Dendritic cell treated with granulocyte-macrophage colony-stimulating factor and Interleukin-4, amounts not matched to agents 40 ng/mL and 50 ng/mL, for 4 days (primary cell): Measurements from ENCODE around the gene BICC1.
A peak's percentile ranks its signal among the peaks of the same experiment; 100 is the strongest.
"Not testable (repeated sequence)": the region's sequence is repeated elsewhere in the genome, so short reads cannot be mapped to it uniquely, and the experiment has no call there.

Experiments used
- H3K27ac Mint-ChIP-seq: one replicate; pipeline ENCODE4 v1.8.0; 2022; ENCODE audit warnings: mild to moderate bottlenecking, mixed read lengths
- H3K27me3 Mint-ChIP-seq: one replicate; pipeline ENCODE4 v1.8.0; 2022; ENCODE audit warnings: mild to moderate bottlenecking, mixed read lengths
- H3K36me3 Mint-ChIP-seq: one replicate; pipeline ENCODE4 v1.8.0; 2022; ENCODE audit warnings: low read depth, mixed read lengths
- H3K4me1 Mint-ChIP-seq: one replicate; pipeline ENCODE4 v1.8.0; 2022; ENCODE audit warnings: low read depth, mixed read lengths
- H3K4me3 Mint-ChIP-seq: one replicate; pipeline ENCODE4 v1.8.0; 2022; ENCODE audit warnings: mild to moderate bottlenecking, moderate library complexity, mixed read lengths
- H3K9me3 Mint-ChIP-seq: one replicate; pipeline ENCODE4 v1.8.0; 2022; ENCODE audit warnings: mixed read lengths
- intact Hi-C: fragments of 100-400 bp; cut with micrococcal nuclease; formaldehyde crosslinking; loops from one replicate; pipeline ENCODE4 v1.15.0; 2022

BICC1 gene

DNA sequence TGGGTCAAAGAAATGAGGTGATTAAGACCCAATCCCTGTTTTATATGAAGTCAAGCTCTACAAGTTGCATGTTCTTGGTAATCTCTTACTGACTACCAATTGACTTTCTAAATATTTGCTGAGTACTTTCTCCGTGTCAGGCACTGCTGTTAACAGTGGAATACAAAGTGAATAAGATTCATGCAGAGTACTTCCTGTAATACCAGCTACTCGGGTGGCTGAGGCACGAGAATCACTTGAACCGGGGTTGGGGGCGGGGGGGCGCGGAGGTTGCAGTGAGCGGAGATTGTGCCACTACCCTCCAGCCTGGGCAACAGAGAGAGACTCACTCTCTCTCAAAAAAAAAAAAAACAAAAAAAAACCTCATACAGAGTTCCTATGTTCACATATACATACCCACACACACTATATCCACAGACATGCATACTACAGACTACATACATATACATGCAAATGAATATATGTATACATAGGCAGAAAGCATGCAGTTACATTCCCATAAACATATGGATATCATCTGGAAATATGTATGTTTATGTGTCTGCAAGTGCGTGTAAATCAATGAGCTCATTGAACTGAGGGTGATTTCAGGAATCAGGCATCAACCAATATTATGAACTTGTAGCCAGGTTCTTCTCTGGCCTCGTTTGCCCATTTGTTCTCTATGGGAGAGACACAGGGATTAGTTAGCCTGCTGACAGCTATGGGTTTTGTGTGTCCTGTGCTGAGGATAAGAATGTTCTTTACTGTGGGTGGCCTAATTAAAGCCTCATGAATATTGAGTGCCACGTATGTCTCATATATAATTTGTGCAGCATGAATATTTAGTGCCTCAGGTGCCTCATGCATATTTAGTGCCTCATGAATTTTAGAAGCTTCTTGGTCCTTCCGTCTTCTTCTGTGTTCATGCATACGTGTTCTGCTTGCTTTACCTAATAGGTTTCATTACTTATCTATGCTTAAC lies 73.9 kb downstream of the BICC1 start:
- H3K36me3 Mint-ChIP-seq: no peaks in the 10 kb centered on the region
- H3K9me3 Mint-ChIP-seq: peaks cover 21% of the 10 kb centered on the region
- no peak overlapping the region for H3K4me3 Mint-ChIP-seq
- no peak overlapping the region for H3K27ac Mint-ChIP-seq
- intact Hi-C loops: loop anchor here (10.0 kb wide), 1 partner anchor 52 kb away; no protein-coding TSS in a partner anchor
- H3K27me3 Mint-ChIP-seq: no peaks in the 10 kb centered on the region
- H3K4me1 Mint-ChIP-seq: peaks cover 46% of the 10 kb centered on the region

DNA sequence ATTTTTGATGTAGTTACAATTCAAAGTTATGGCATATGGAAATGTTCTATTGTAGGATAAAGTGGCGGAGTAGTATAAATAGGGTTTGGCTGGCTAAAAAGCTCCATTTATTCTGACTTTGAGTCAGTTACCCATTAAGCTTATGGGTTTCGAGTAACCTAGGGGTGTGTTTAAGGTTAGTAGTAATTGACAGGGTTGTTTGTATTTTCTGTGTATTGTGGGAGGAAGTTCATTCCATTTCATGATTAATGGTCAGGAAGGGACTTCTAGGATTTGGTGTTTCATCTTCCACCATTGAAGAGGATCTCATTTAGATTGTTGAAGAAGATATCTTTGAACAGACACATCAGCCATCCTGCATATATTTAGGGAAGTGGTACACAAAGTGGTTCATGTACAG lies 75.0 kb downstream of the BICC1 start:
- peaks cover 18% of the 10 kb centered on the region for H3K9me3 Mint-ChIP-seq

DNA sequence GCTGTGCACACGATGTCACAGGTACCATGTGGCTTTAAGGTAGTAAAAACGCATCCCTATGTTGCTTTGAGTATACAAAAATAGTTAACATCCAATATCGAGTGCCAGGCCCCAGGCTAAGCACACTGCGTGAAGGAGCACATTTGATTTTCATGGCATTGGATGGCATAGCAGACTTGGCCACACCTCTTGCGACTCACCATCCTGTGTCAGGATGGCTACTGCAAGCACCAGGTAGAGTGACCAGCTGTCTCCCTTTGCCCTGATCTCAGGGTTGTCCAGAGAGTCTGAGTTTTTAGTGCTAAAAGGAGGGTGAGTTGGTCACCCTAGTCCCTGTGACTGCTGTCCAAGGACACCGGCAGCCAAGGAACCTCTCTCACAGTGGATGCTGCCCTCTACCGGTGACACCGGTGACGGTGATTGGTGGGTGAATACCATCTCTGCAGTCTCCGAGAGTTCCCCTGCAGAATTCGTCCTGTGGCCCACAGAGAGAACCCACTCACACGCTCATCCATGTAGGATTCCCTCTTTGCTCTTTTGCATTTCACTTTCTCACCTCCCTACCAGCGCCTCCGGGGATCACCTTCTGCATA lies 76.1 kb downstream of the BICC1 start:
- H3K4me1 Mint-ChIP-seq: peaks cover 63% of the 10 kb centered on the region
- H3K27me3 Mint-ChIP-seq: no peaks in the 10 kb centered on the region
- no peak overlapping the region for H3K4me3 Mint-ChIP-seq
- peaks cover 7% of the 10 kb centered on the region for H3K9me3 Mint-ChIP-seq
- intact Hi-C loops: loop anchor here (10.0 kb wide), 1 partner anchor 54 kb away; no protein-coding TSS in a partner anchor
- no peak overlapping the region for H3K27ac Mint-ChIP-seq
- no peaks in the 10 kb centered on the region for H3K36me3 Mint-ChIP-seq

More for the DNA sequence above, 75.0 kb downstream of the BICC1 start:
- intact Hi-C loops: loop anchor here (10.0 kb wide), 1 partner anchor 53 kb away; no protein-coding TSS in a partner anchor
- H3K4me1 Mint-ChIP-seq: peaks cover 53% of the 10 kb centered on the region
- no peaks in the 10 kb centered on the region for H3K27me3 Mint-ChIP-seq
- no peak overlapping the region for H3K4me3 Mint-ChIP-seq
- H3K36me3 Mint-ChIP-seq: no peaks in the 10 kb centered on the region
- no peak overlapping the region for H3K27ac Mint-ChIP-seq

DNA sequence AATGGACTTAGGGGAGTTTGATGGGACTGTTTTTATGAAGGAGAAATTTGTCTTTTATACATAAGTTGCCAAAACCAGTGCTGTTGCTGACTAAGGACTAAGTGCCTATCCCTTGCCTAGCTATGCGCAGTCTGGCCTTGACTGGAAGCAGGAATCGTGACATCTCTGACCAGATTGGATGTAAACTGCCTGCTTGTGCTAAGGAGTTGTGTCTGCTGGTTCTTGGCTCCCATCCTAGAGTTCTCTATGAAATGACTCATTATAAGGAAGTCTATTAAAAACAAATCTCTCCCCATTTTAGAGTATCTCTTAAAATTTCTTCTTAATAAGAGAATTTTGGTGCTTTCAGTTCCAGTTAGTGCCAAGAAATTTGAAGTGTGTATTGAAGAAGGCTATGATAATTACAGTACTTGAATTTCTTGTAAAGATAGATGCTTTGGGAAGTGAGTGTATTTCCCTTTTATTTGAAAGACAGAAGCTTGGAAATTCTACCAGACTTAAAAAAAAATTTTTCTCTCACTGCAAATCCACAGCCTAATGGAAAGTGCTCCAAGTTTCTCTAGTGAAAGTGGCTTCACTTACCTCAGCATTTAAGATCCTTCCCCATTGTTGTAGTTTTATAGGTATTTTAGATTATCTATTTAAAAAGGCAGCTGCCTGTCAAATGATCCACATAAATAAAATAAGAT lies 77.6 kb downstream of the BICC1 start:
- Mint-ChIP-seq H3K9me3 (no peaks in the 10 kb centered on the region), H3K27me3 (no peaks in the 10 kb centered on the region), H3K27ac (peak overlapping the region; percentile 32), H3K4me1 (peaks cover 67% of the 10 kb centered on the region), H3K4me3 (no peak overlapping the region), H3K36me3 (no peaks in the 10 kb centered on the region)
- intact Hi-C loops: loop anchor here (1.0 to 5.0 kb wide), 2 partner anchors 13 to 47 kb away; no protein-coding TSS in a partner anchor

DNA sequence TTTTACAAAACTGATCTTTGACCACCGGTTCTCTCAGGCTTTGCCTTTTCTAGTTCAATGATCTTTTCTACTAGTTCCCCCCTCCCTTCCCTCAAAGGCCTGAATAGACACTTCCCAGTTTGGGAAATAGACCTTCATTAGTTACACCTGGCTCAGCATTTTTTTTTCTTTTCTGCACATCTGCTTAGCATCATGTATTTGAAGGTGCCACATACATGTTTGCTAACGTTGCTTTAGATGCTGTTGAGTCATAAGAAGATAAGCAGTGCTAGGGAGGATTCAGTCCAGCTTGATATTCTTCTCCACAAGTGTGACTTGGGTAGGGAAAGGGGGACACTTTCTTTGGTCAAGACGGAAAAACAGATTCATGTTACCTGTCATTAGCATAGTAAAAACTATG lies 78.3 kb downstream of the BICC1 start:
- Mint-ChIP-seq H3K27ac (peak overlapping the region; percentile 32), H3K4me1 (peaks cover 61% of the 10 kb centered on the region), H3K36me3 (no peaks in the 10 kb centered on the region), H3K27me3 (no peaks in the 10 kb centered on the region), H3K4me3 (no peak overlapping the region), H3K9me3 (peaks cover 5% of the 10 kb centered on the region)
- intact Hi-C loops: loop anchor here (1.0 to 5.0 kb wide), 2 partner anchors 14 to 46 kb away; no protein-coding TSS in a partner anchor

DNA sequence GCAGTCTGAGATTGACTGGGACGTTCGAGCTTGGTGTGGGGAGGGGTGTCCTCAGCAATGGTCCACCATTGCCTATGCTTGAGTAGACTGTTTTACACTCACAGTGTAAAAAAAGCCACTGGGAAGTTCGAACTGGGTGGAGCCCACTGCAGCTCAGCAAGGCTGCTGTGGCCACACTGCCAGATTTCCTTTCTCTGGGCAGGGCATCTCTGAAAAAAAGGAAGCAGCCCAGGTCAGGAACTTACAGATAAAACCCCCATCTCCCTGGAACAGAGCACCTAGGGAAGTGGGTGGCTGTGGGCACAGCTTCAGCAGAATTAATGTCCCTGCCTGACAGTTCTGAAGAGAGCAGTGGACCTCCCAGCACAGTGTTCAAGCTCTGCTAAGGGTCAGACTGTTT lies 80.3 kb downstream of the BICC1 start:
- H3K27me3 Mint-ChIP-seq: no peaks in the 10 kb centered on the region
- H3K4me1 Mint-ChIP-seq: peaks cover 56% of the 10 kb centered on the region
- peak overlapping the region; percentile 81 for H3K27ac Mint-ChIP-seq
- peaks cover 6% of the 10 kb centered on the region for H3K36me3 Mint-ChIP-seq
- peak overlapping the region; percentile 52 for H3K4me3 Mint-ChIP-seq
- intact Hi-C loops: loop anchor here (5.0 kb wide), 1 partner anchor 44 kb away; no protein-coding TSS in a partner anchor
- peaks cover 25% of the 10 kb centered on the region for H3K9me3 Mint-ChIP-seq

DNA sequence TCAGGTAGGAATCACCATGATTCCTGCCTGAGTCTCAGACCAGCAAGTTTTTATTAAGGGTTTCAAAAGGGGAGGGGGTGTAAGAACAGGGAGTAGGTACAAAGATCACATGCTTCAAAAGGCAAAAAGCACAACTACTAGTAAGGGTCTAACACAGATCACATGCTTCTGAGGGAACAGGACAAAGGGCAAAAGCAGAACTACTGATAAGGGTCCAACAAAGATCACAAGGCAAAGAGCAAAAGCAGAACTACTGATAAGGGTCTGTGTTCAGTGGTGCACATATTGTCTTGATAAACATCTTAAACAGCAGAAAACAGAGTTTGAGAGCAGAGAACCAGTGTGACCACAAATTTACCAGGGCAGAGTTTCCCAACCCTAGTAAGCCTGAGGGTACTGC lies 84.5 kb downstream of the BICC1 start:
- H3K27me3 Mint-ChIP-seq, H3K27ac Mint-ChIP-seq, H3K4me3 Mint-ChIP-seq, intact Hi-C loops, H3K36me3 Mint-ChIP-seq: not testable (repeated sequence)
- Mint-ChIP-seq H3K4me1 (peaks cover 24% of the 10 kb centered on the region), H3K9me3 (peaks cover 33% of the 10 kb centered on the region)

DNA sequence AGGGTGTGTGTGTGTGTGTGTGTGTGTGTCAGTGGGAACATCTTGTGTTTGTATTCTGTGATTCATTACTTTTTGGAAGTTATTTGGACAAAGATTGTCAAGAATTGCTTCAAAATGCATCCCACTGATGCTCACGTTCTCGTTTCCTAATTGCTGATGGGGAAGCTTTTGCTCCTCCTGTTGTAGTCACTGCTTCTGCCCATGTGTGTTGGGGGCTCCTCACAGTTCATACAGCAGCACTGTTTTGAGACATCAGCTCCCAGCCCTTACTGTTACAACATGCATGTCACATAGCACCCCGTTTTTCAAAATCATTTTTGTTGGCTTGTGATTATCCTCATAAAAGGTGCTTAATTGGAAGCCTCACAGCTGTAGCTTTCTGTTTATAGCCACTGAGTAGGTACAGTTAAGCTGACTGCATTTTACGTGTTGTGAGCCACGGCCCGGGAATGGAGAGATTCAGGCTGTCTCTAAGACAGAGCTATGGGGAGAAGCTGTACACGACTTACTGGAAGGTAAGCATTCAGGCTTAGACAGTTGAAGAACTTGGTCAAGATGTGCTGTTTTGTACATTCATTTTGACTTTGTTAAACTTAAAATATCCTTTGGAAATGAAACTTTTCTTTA lies 87.4 kb downstream of the BICC1 start:
- Mint-ChIP-seq H3K36me3 (peaks cover 6% of the 10 kb centered on the region), H3K27me3 (peaks cover 3% of the 10 kb centered on the region), H3K4me3 (no peak overlapping the region), H3K9me3 (peaks cover 33% of the 10 kb centered on the region), H3K4me1 (peaks cover 4% of the 10 kb centered on the region), H3K27ac (no peak overlapping the region)
- intact Hi-C loops: no loop called here

DNA sequence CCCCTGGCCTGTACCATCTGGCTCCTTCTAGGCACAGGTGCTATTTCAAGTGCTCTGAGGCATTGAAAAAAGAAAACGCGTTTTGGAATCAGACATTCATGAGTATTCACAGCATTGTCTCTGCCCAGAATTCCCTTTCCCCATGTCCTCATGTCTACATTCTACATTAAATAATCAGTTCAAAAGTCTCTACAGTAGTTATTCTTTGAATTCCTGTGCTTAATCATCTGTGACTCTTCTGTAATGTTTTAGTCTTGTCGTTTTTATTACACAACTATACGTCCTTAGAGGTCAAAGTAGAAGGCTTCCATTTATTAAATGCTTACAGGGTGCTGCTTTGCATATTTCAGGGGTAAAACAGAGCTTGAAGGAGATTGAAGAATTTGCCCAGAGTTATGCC lies 95.7 kb downstream of the BICC1 start:
- Mint-ChIP-seq H3K27me3 (no peaks in the 10 kb centered on the region), H3K9me3 (peaks cover 8% of the 10 kb centered on the region), H3K36me3 (peaks cover 6% of the 10 kb centered on the region), H3K4me3 (no peak overlapping the region), H3K27ac (no peak overlapping the region), H3K4me1 (peaks cover 12% of the 10 kb centered on the region)
- intact Hi-C loops: no loop called here

DNA sequence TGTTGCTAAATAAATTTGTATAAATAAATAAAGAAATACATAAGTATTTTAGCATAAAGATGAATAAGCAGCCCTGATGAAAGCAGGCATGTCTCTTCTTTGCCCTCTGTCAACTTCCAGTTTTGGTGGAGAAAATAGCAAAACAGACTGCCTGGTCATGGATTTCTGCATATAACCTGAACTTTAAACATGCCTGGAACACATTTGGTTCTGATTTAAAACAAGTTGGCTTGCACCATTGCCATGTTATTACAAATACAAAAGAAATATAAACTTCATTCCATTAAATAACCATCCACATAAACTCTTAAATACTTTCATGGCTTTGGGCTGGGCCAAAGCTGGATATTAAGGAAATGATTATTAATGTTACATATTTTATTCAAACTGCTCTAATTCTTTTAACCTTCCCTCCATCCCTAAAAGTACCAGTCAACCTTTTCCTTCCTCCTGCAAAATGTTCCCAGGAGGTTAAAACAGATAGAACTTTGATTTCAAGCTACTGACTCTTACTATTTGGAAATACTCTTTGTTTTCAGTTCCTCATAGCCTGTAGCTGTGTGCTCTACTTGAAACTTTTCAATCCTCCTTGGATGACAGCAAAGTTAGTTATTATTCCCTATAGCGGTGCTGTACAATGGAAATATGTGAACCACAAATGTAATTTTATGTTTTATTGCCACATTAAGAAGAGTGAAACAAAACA lies 96.3 kb downstream of the BICC1 start:
- H3K36me3 Mint-ChIP-seq: peaks cover 6% of the 10 kb centered on the region
- H3K27me3 Mint-ChIP-seq: no peaks in the 10 kb centered on the region
- peaks cover 8% of the 10 kb centered on the region for H3K9me3 Mint-ChIP-seq
- peaks cover 12% of the 10 kb centered on the region for H3K4me1 Mint-ChIP-seq
- intact Hi-C loops: no loop called here
- H3K4me3 Mint-ChIP-seq: no peak overlapping the region
- H3K27ac Mint-ChIP-seq: no peak overlapping the region

DNA sequence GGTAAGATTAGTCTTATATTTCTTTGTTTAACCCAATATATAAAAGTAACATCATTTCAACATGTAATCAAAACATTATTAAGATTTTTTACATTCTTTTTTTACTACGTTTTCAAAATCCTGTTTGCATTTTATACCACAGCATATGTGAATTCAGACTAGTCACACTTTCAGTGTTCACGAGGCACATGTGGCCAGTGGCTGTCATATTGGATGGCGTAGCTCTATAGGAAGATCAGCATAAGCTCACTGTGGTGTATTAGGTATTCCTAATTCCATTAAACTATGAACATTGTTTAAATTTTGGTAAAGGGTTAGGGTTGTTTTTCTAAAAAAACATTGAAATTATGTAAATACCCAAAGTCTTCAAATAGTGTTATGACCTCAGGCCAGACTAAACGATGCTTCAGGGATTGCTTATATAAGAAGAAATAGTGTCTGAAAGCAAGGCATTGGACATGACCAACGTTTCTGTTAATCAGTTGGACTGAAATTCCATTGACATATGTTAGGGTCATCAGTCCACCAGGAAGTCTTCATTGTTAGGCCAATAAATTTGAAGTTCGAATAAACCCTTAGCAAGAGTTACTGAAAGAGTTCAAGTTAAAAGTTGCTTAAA lies 97.0 kb downstream of the BICC1 start:
- Mint-ChIP-seq H3K27ac (no peak overlapping the region), H3K4me3 (no peak overlapping the region), H3K27me3 (no peaks in the 10 kb centered on the region), H3K36me3 (peaks cover 6% of the 10 kb centered on the region), H3K9me3 (peaks cover 8% of the 10 kb centered on the region), H3K4me1 (peaks cover 12% of the 10 kb centered on the region)
- intact Hi-C loops: no loop called here

DNA sequence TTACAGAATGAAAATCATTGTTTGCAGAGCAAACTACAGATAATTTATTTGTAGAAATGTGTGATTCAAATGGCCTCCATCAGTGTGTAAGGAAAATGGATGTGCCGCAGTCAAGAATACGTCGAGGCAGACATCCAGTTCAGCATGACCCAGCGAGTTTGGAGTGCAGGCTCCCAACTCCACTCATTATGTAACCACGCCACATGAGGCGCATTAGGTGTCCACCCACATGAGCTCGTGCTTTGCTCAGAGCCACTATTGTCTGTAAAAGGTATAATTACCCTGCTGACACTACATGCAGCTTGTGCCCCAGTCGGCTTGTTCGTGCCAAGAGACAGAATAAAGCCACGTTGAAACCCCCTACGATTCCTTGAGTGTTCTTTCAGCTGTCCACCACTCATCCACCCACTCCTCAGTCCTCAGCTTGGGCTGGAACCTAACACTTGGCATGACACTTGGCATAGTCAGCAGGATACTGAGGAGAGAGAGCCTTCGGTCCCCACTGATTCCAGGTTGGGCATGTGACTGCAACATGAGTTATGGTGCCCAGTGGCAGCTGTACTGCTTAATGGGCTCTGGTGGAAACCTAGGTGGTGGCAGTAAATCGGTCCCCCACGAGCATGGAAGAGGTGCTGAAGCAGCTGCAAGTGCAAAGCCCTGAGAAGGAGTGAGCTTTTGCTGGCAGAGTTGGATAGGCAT lies 102.7 kb downstream of the BICC1 start:
- Mint-ChIP-seq H3K27me3 (no peaks in the 10 kb centered on the region), H3K4me3 (no peak overlapping the region), H3K27ac (no peak overlapping the region), H3K9me3 (no peaks in the 10 kb centered on the region), H3K4me1 (no peaks in the 10 kb centered on the region), H3K36me3 (no peaks in the 10 kb centered on the region)
- intact Hi-C loops: no loop called here
